NCI-H2081 treated with DMSO at 0.1 percent for 48 hours (cell line): Measurements from ENCODE around the gene CCBE1.
"Not testable (repeated sequence)": the region's sequence is repeated elsewhere in the genome, so short reads cannot be mapped to it uniquely, and the experiment has no call there.

Experiments used
- DNase-seq: peaks from one replicate; lab custom pipeline; 2025; lab: John Stamatoyannopoulos, UW

CCBE1 gene

DNA sequence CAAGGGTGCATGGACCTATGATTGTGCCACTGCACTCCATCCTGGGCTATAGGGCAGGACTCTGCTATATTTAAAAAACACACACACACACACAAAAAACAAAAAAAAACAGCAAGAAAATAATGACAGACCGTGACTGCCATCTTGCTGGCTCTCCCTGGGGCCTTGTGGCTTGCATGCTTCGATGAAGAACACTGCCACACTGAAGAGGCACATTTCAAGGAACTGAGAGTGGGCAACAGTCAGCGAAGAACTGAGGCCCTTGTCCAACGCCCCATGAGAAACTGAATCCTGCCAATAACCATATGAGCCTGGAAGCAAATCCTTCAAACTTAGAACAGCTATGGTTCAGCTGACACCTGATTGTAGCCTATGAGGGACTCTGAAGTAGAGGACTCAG is 158.1 kb downstream of the CCBE1 start:
- DNase-seq = no peak

DNA sequence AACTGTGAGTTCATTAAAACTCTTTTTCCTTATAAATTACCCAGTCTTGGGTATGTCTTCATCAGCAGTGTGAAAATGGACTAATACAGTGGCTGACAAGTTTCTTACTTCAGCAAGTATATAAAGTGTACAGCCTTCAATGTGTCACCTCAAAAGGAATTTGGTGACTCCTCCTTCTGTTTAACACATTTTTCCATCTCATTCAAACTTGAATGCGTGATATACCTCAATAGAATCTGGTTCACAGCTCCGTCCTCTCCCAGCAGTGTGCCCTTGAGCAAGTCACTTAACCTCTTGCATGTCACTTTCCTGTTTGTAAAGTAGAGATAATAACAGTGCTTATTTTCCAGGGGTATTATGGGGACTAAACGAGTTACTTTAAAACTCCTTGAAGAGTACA is 159.6 kb downstream of the CCBE1 start:
- no peak for DNase-seq

DNA sequence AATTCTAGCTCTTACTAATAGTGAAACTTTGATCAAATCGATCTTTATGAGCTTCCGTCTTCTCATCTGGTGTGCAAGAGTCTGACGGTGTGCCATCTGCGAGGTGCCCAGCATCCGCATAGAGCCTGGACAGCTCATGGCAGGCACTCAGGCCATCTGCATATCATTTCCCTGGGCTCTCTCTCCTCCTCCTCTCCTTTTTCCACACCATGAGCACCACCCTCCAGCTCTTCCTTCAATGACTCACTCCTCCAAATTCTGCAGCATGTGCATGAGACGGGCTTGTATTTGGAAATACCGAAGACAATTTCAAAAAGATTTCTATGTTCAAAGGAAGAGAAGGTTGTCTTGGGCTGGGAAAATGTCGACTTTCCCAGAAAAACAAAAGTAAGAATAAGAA is 161.1 kb downstream of the CCBE1 start:
- DNase-seq = no peak

DNA sequence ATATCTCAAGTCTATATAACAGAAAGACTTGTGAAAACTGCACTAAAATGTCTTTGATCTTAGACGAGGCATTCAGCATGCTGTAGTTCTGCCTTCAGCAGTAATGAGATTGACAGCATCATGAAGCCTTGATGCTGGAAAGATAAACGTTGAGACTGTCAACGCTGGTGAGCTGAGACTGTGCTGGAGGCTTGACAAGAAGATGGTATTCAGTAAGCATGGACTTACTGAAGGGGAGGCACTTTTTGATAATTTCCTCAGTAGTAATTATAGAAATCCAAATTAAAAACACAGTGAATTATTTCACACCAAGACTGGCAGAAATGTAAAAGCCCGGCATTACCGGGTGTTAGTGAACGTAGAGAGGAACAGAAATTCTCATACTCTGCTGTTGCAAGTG is 162.2 kb downstream of the CCBE1 start:
- no peak for DNase-seq

DNA sequence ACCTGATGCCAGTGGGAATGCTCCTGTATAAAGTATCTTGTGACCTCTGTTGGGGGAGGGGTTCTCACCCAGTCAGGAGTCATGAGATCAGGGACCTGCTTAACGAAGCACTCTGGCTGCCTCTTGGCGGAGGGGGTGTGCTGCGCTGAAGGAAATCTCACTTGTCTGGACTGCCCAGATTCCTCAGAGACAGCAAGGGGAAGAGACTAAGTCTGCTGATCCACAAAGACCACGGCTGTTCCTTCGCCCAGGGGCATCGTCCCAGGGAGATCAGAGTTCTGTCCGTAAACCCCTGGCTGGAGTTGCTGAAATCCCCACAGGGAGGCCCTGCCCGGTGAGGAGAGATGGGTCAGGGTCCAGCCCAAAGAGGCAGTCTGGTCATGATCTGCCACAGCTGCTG is 168.4 kb downstream of the CCBE1 start:
- DNase-seq = no peak

DNA sequence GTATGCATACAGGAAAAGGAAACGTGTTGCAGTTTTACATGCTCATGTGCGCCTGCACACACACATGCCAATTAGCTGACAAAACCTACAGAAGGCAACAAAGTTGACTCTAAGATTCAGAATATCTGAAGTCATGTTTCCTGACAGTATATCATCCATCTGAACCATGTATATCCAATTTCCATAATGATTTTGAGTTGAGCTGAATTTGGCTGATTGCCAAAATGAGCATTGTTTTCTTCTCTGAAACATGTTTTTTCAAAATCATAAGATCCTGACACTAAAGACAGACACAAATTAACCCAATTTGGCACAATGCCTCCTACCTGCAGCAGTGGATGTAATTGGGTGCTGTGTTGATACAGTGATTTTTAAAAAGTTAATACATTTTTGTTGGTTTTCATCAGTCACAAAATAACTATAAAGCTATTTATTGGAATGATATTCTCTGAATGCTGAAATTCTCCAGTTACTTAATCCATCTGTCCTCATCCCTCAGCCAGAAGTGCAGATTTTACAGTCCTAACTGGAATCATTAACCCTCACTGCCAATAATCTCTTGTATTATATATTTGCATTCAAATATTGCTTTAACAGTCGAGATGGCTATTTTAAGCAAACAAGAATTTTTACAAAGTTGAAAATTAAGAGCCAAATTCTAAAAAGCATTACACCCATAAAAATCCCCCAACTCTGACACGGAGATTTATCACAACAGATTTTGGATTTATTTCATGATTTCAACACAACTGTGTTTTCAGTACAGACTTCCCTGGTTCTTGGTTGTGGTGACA is 176.5 kb downstream of the CCBE1 start:
- DNase-seq = no peak

DNA sequence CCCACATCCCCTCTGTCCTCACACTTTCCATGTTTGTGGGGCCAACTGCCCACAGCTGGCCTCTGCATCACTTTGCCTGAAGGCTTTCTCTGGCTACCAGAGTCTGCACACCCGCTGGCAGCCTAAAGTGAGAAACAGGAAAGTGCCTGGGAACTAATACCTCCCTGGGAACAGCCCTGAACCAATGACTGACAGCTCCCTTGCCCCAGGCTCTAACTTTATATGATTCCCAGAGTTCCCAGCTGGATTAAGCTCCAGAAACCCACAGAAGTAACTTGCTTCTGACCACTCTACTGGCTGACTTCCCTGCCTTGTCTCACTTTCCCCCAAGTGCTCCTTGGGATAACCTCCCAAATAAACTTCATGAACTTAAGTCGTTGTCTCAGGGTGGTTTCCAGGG is 178.5 kb downstream of the CCBE1 start:
- no peak for DNase-seq

DNA sequence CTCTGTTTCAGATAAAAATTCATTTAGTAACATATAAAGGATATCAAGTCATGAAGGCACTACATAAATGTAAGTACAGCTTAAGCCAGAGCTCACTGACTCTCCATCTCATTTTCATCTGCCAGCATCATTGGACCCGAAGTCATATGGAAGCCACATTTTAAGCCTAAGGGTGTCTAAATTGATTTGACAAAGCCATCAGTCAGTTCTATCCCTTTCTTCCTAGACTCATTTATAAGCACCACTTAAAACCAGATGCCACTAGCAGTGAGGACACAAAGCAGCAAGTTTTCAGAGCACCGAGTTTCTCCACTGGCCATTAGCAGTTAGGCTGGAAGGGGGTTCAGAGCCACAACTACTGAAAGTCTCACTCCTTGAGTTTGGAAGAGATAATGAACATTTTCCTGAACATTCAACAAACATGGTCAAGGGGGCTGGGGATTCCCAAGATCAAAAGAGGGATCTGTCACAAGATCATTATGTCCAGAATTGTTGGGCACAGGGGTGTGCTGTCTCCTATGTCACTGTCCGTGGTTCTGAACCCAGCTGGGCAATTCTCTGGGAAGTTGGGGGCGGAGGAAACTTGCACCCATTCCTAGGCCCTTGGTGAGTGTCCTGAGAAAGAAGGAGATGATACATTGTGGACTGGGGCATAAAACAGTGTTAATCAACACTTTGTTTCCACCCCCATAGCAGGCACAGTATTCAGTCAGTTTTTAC is 179.6 kb downstream of the CCBE1 start:
- DNase-seq = no peak

DNA sequence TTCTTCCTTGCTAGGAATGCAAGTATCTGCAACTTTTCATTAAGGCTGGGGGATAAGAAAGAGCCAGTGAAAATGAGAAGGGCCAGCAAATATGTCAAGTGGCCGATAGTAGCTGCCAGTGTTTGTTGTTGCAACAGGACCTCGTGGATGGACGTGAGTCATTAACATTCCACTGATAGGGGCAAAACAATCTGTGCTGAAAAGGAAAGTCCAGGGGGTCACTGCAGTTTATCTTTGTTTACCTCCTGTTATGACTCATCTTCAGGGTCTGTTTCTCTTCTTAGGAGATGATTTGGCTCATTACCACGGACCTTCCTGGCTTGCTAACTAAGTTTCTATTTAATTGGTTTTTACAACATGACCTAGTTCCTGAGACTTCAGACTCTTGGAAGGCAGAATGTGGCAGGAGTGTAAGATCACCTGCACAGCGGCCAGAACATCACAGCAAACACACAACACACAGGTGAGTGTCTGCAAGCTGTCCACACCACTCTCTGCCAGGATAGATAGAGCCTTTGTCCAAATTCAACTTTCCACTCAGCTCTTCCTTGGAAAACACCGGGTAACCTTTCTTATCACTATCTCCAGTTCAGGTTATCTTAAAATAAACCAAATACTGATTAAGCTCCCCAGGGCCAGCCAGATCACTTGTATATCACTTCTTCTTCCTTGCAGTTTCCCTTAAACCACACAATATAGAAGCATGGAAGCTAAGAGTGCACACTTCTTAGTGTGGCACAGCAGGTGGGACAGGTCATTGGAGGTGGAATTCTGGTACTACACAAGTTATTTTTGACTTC is 180.7 kb downstream of the CCBE1 start:
- DNase-seq = no peak

DNA sequence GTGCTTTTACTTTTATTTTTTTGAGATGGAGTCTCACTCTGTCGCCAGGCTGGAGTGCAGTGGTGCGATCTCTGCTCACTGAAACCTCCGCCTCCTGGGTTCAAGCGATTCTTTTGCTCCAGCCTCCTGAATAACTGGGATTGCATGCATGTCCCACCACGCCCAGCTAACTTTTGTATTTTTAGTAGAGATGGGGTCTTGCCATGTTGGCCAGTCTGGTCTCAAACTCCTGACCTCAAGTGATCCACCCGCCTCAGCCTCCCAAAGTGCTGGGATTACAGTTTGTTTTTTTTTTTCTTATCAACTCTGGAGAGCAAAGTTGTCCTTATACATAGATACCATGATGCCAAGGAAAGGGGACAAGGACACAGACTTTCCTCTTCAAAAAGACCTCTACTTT is 181.3 kb downstream of the CCBE1 start:
- DNase-seq = not testable (repeated sequence)

DNA sequence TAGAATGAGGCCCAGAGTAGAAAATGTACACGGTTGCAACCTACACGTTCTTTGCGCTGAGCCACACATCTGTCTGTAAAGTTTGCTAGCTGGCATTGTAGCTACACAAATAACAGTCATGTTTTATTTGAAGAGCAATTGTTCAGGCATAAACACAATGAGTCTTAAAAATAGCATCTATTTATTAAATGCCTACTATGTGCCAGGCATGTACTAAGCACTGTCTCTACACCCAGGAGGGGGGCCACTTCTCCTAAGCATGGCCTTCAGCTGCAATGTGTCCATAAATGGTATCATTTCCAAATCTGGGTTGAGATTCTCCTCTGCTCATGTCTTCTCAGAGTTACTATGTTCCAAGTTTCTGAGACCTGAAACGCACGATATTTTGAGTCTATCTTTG is 182.1 kb downstream of the CCBE1 start:
- no peak for DNase-seq

DNA sequence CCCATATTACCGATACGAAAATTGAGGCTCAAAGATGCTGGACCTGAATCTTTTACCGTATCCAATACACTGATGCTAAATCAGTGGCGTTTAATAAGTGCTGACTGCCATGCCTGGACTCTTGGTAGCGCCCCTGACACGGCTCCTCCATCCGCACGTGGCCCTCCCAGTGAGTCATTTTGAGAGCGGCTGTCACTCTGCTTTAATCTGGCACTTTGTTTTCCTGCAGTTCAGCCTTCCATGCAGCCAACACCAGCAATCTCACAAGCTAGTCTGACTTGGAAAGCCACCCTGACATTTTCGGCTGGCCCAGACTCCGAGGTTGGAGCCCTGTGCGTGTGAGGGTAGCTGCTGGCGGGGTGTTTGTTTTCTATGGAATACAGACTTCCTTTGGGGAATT is 183.0 kb downstream of the CCBE1 start:
- DNase-seq = no peak

DNA sequence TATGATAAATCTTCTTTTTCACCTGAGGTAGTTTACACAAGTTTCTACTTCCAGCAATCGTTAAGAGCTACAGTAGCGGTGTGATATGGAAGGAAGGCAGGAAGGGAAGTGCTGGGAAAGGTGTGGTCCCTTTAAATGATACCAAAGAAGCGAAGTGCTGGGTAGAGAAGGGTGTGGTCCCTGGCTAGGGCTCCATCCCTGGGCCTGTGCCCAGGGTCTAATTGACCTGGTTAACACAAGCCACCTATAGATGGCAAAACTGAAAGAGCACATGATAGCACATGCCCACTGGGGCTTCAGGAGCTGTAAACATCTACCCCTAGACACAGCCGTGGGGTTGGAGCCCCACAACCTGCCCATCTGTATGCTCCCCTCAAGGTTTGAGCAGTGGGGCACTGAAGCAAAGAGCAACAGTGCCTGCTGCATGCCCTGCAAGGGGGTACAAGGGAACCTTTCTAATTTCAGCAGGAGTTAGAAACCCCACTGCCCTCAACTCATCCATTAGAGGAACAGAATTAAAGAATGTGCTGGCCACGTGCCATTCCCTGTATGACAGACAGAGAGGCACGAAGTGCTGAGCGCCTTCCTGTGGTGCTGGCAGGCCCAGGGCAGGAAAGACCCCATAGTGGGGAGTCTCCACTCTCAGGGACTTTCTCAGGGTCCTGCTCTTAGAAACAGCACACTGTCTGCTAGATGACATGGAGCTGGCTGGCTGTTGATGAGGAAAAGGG is 185.0 kb downstream of the CCBE1 start:
- DNase-seq = no peak

DNA sequence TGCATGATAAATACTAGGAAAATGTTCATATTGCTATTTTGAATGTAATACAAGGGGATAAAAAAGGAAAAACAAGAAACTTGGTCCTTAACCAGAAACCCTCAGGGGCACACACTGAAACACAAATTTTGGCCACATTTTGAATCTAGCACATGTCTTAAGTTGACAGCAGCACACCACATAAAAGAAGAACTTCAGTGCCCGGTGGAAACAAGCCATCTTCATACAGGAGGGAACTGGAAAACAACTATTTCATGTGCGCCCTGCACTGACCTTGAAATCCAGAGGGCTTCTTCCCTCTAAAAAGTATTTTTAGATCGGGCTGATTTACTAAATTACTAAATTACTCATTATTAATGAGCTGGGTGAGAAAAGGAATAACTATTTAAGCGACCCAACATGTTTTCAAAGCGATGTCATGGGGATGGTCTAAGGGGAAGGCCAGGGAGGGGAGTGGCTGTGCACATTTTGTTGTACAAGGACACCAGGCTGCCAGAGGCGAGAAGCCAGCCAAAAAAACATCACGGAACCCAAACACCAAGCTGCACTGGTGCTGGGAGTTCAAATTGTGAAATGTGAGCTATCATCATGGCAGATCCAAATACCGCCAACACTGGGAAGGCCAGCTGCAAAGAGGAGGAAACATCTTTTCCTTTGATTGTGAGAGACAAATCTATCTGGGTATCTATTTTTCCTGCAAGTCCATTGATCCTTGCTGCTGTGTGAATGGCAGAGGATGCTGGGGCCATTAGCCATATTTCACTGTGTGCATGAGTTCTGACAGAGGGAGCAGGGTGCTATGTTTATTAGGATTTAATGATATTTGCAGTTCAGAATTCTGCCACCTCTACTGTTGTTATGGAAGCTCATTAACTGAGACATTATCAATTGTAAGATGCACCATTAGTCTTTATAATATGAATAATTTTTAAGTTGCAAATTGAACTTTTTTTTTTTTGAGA is 187.5 kb downstream of the CCBE1 start:
- DNase-seq = no peak

DNA sequence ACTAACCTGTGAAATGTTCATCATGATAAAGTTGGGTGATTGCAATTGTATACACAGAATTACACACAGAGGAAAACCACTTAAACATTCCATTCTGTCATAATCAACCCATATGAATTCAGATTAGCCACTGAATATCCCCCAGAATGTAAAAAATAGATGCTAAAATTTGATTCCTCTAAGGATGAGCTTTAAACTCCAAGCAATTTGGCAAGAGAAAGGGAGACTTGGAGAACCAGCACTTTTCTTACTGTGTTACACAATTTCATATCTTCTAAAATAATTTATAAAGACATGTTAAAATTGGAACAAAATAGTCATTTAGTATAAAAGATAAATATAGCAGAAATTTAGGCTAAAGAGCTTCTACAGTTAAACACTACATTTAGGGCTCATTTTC is 191.9 kb downstream of the CCBE1 start:
- DNase-seq = no peak

DNA sequence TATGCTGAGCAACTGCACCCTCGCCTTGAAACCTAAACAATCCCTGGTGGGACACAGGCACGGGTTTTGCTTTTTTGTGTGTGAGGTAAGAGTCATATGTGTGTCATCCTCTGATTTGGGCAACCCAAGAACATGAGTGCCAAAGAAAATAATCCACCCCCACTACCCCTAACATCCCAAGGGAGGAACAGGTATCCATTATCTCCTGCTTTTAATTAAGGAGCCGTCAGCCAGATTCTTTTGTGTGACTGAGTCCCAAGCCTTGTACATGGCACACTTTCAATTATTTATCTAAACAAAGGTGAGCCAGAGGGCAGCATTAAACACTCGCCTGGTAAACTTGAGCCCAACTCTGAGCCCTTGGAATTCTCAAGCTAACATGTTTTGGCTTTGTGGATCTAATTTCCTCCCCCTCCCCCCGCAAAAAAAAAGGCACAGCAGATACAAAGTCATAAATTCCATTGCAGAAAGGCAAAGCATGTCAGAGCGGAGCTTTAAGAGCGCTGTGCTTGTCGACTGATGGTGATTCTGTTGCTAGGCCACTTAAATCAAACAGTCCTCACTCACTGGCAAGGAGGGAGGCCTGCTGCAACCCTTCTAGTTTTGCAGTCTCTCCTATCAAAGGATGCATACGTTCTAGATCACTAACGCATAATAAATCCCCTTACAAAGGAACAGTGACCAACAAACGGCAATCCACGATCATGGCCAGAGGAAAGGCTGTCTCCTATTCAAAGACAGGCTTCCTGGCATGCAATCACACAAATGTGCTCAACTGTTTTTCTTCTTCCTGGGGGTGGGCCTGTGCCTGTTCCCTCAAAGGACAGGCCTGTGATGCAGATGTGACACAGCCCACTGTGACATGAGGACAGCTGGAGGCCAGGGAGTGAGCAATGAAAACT is 194.7 kb downstream of the CCBE1 start:
- DNase-seq = no peak

DNA sequence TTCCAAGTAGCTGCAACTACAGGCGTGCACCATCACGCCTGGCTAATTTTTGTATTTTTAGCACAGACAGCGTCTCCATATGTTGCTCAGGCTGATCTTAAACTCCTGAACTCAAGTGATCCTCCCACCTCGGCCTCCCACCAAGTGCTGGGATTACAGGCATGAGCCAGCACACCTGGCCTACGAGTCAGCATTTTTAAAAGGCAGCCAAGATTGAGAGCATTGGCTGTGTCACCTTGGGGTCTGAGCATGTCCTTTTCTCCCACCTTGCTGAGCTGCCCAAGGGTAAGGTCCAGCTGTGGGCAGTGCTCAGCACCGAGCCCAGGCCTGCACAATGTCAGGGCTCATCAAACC is 195.3 kb downstream of the CCBE1 start:
- no peak for DNase-seq

DNA sequence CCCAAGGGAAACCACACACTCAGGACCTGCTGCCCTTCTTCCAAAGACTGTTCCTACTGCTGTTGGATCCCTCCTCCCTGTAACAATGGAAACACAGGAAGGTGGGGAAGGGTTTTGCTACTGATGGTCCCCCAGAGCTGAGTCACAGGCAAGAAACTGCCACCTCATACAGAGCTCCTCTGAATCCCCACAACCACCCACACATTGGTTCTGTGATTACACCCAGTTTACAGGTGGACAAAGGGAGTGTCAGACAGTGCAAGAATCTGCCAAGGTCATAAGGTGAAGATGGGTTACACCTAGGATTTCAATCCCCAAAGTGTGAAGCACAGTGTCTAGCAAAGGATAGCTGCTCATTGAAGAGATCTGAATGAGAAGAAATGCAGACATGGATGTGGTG is 196.5 kb downstream of the CCBE1 start:
- DNase-seq = no peak

DNA sequence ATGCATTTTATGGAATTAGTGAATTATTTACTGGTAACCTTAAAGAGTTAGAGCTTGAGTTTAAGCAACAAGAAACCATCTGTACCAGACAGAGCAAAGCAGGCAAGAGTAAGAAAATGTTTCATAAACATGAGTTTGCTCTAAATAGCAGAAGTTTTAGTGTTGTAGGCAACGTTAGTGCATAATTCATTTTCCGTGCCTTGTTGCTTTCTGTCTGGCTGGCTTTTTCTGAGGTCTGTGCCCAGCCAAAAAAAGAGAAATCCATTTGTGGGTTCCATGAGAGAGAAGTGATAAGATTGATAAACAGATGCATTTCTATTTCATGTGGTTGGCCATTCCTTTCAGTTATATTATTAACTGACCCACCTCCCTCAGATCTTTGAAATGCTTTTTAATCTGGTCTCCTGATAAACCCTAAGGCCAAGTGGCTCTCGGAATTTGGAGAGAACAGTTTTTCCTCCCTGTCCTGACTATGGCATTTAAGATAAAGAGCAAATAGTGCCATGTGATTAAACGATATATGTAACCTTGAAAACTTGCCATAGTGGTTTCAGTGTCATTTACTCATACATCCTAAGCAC is 198.6 kb downstream of the CCBE1 start:
- DNase-seq = no peak
